Body of pancreas (tissue), 4 donors: ENCODE measurements around the gene GCLM. TPM values are rescaled to one million over a fixed set of nuclear protein-coding genes. Genes with fewer than 3 reads are reported as not detected.

ENCODE experiments used
- ATAC-seq: fragments of 150-250 bp; one replicate; pipeline ENCODE4 v1.9.1; 2016
- DNase-seq, 4 donors: peaks; one replicate each; pipeline ENCODE4 v3.0.0-alpha.2; 2019
- H3K27ac ChIP-seq, 4 donors: fragments of 200-600 bp; sonication (generic); 1 replicate in 3 of 4; 2 replicates in 1 of 4; pipeline versions ENCODE4 v1.5.1 to v1.6.1; 2016 to 2019; ENCODE audit warnings: mild to moderate bottlenecking in 1 of 4, mixed read lengths in 1 of 4, moderate library complexity in 1 of 4
- H3K27me3 ChIP-seq, 2 donors: fragments of 200-600 bp; sonication (generic); one replicate each; pipeline ENCODE4 v1.6.0; 2016; ENCODE audit warnings: mild to moderate bottlenecking in 1 of 2
- H3K36me3 ChIP-seq, 2 donors: fragments of 200-600 bp; sonication (generic); replicated peaks in 1 of 2; 2 replicates each; pipeline ENCODE4 v1.5.1; 2016; ENCODE audit warnings: low read depth in 2 of 2; ENCODE audit not compliant: insufficient read depth in 1 of 2
- H3K4me1 ChIP-seq: fragments of 200-600 bp; sonication (generic); one replicate; pipeline ENCODE4 v1.6.0; 2016
- H3K4me3 ChIP-seq, 2 donors: fragments of 200-600 bp; sonication (generic); 1 replicate in 1 of 2; 2 replicates in 1 of 2; pipeline ENCODE4 v1.5.1; 2016 to 2019
- H3K9me3 ChIP-seq, 3 donors: fragments of 200-600 bp; sonication (generic); 1 replicate in 2 of 3; 2 replicates in 1 of 3; pipeline ENCODE4 v1.5.1; 2016
- POLR2A ChIP-seq, 3 donors: fragments of 450-650 bp; IDR thresholded peaks; one replicate each; pipeline ENCODE4 v1.6.1; 2016; ENCODE audit warnings: antibody characterized with exemption in 3 of 3, mild to moderate bottlenecking in 2 of 3
- WGBS, 2 donors: methylation state at CpG; one replicate each; pipeline ENCODE4 v1.1.5; 2017; 5-methylcytosine and 5-hydroxymethylcytosine counted together
- intact Hi-C: fragments of 100-400 bp; cut with DNase I; formaldehyde crosslinking; loops from one replicate; pipeline ENCODE4 v1.15.1; 2023
- microRNA counts, 2 donors: library from miRNA; unstranded; fragments of <30 nt; microRNA quantifications; one replicate each; lab custom pipeline; 2017
- microRNA-seq, 2 donors: library from miRNA; unstranded; fragments of <30 nt; microRNA quantifications; one replicate each; pipeline ENCODE4, GENCODE V29; 2016; ENCODE audit warnings: borderline number of aligned reads in 2 of 2, borderline replicate concordance in 2 of 2
- small RNA-seq: library from RNA; depleted of rRNA; stranded (forward); fragments of <200 nt; gene quantifications from one replicate; pipeline ENCODE3, GENCODE V24; 2016
- total RNA-seq, 2 donors: library from RNA; depleted of rRNA; stranded (reverse); fragments of >200 nt; gene quantifications; one replicate each; pipeline ENCODE4 v1.1.0, GENCODE V29; 2016

The GCLM gene
- total RNA-seq, 2 donors from 2014 or later, result 3.6 to 7.3 TPM

DNA sequence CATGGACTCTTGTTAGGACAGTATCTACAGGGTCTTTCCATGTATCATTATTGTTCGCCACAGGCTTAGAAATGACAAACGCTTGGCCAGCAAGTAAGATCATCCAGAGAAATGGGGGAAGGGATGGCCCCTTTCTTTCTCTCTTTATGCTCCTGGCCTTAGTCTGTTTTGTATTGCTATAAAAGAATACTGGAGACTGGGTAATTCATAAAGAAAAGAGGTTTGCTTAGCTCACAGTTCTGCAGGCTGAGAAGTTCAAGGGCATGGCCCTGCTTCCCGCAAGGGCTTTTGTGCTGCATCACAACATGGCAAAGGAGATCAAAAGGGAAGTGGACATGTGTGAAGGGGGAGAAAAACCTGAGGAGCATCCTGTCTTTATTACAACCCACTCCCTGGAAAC, 71.3 kb downstream of the GCLM start:
- Histone ChIP-seq H3K9me3 (no peaks in the 10 kb centered on the region), H3K4me3 (no peak overlapping the region), H3K4me1 (no peaks in the 10 kb centered on the region), H3K27ac (no peak overlapping the region), H3K36me3 (no peaks in the 10 kb centered on the region), H3K27me3 (no peaks in the 10 kb centered on the region)
- TF ChIP-seq POLR2A (IDR thresholded peaks at IDR 0.05), result no peak
- DNase-seq (no peak), ATAC-seq (no peak)
- 96% methylated on average over 3 of the region's 3 CpGs for WGBS, 2 donors
- intact Hi-C loops, result no loop called here

MicroRNAs encoded within 50 kb of the gene (microRNA counts, 767-probe panel; counts per million panel counts)
- microRNA hsa-miR-760 (lab: Ali Mortazavi, UCI), result 0 to 736 counts per million in 2 donors

Small RNA genes lying within 50 kb of the gene (microRNA-seq; reads per million reads assigned to microRNA genes)
- 4.0 to 7.4 reads per million in 2 donors for gene MIR760

Small RNA genes lying within 50 kb of the gene (small RNA-seq; reads per million reads assigned to genes)
- gene AL117351.2 (not detected), gene MIR760 (not detected)

Other genes with a start within 250 kb of the GCLM start
- gene BCAR3, start 227.6 kb downstream of the GCLM start, total RNA-seq, result 10 to 100 TPM in 1 of 2 donors, 1 to 10 TPM in 1; 7.9 to 10.9 TPM
- 1 to 10 TPM; 6.6 to 9.6 TPM for gene DNTTIP2, start 30.2 kb downstream of the GCLM start, total RNA-seq
- under 1 TPM; under 0.01 TPM for gene ABCA4, start 211.7 kb upstream of the GCLM start, total RNA-seq